ENCODE data around the gene CARMIL3. TPM values are rescaled to one million over a fixed set of nuclear protein-coding genes. Genes with fewer than 3 reads are reported as not detected.

The CARMIL3 gene
- total and polyA plus RNA-seq, 8 donors: 1.0 to 2.3 (median 1.4) TPM

DNA sequence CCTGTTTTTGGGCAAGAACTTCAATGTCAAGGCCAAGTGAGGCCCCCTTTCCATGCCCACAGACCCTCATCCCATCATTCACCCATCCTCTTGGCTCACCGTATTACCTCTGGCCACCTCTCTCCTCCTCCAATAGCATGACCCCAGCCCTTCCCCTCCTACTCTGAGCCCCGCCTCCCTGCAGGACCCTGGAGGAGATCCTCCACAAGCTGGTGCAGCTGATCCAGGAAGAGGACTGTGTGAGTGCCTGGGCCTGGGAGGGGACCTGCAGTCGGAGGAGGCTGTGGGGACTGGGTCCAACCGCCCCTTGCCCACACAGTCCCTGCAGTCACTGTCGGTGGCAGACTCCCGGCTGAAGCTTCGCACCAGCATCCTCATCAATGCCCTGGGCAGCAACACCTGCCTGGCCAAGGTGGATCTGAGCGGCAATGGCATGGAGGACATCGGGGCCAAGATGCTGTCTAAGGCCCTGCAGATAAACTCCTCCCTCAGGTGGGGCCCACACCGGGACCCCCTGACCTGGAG, 7.2 kb downstream of the CARMIL3 start:
- TF ChIP-seq, protein P1, sequence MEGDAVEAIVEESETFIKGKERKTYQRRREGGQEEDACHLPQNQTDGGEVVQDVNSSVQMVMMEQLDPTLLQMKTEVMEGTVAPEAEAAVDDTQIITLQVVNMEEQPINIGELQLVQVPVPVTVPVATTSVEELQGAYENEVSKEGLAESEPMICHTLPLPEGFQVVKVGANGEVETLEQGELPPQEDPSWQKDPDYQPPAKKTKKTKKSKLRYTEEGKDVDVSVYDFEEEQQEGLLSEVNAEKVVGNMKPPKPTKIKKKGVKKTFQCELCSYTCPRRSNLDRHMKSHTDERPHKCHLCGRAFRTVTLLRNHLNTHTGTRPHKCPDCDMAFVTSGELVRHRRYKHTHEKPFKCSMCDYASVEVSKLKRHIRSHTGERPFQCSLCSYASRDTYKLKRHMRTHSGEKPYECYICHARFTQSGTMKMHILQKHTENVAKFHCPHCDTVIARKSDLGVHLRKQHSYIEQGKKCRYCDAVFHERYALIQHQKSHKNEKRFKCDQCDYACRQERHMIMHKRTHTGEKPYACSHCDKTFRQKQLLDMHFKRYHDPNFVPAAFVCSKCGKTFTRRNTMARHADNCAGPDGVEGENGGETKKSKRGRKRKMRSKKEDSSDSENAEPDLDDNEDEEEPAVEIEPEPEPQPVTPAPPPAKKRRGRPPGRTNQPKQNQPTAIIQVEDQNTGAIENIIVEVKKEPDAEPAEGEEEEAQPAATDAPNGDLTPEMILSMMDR (IDR thresholded peaks at IDR 0.05): no peak
- peak in 1 of 4 donors; percentile 40 for DNase-seq

DNA sequence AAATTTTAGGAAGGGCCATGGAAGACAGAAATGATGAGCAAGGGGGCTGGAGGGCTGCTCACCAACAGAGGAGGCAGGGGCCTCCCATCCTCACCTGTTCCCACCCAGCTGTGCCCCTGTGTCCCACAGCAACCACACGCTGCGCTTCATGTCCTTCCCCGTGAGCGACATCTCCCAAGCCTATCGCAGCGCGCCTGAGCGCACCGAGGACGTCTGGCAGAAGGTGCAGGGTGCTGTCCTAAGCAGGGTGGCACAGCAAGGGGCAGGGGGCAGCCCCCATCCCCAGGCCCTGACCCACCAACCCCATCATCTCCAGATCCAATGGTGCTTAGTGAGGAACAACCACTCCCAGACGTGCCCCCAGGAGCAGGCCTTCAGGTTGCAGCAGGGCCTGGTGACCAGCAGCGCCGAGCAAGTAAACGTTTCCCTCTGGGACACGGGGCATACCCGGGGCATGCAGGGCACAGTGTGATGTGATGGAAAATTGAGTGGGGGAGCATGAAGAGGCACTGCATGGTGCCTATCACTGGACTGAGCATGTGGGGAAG, 8.1 kb downstream of the CARMIL3 start:
- DNase-seq: peak in 2 of 4 donors; percentile 24 to 67
- TF ChIP-seq, protein P1 (IDR thresholded peaks at IDR 0.05): no peak

More for the DNA sequence above, 7.2 kb downstream of the CARMIL3 start:
- peaks cover 0 to 10% of the 10 kb centered on the region in 2 donors for H3K27me3 ChIP-seq
- no peak for ATAC-seq
- no peaks in the 10 kb centered on the region for H3K36me3 ChIP-seq
- H3K4me1 ChIP-seq: no peaks in the 10 kb centered on the region
- no peak overlapping the region for H3K4me3 ChIP-seq
- intact Hi-C loops (cut with DNase I): no loop called here
- no peaks in the 10 kb centered on the region for H3K9me3 ChIP-seq
- H3K27ac ChIP-seq: no peak overlapping the region

GRCh38 chr14:24060443-24060842, 8.6 kb downstream of the CARMIL3 start:
- H3K4me1 ChIP-seq: no peaks in the 10 kb centered on the region
- H3K27me3 ChIP-seq: no peaks in the 10 kb centered on the region
- ATAC-seq (no peak), DNase-seq (peak in 1 of 4 donors; percentile 32)
- no peaks in the 10 kb centered on the region for H3K36me3 ChIP-seq
- H3K27ac ChIP-seq: no peak overlapping the region
- TF ChIP-seq, protein P1 (IDR thresholded peaks at IDR 0.05): no peak
- H3K4me3 ChIP-seq: no peak overlapping the region
- intact Hi-C loops (cut with DNase I): no loop called here
- H3K9me3 ChIP-seq: no peaks in the 10 kb centered on the region

More for the DNA sequence above, 8.1 kb downstream of the CARMIL3 start:
- H3K9me3 ChIP-seq: no peaks in the 10 kb centered on the region
- H3K4me3 ChIP-seq: no peak overlapping the region
- H3K36me3 ChIP-seq: no peaks in the 10 kb centered on the region
- intact Hi-C loops (cut with DNase I): no loop called here
- no peaks in the 10 kb centered on the region for H3K4me1 ChIP-seq
- ATAC-seq: no peak
- no peak overlapping the region for H3K27ac ChIP-seq
- H3K27me3 ChIP-seq: peaks cover 0 to under 1% of the 10 kb centered on the region in 2 donors

- no peaks in the 10 kb centered on the region for H3K9me3 ChIP-seq
- TF ChIP-seq, protein P1 (IDR thresholded peaks at IDR 0.05): no peak
- ATAC-seq (no peak), DNase-seq (peak in 2 of 4 donors; percentile 28 to 73)
- intact Hi-C loops (cut with DNase I): no loop called here
- H3K27ac ChIP-seq: no peak overlapping the region
- H3K27me3 ChIP-seq: no peaks in the 10 kb centered on the region
- H3K36me3 ChIP-seq: no peaks in the 10 kb centered on the region
- no peak overlapping the region for H3K4me3 ChIP-seq
- H3K4me1 ChIP-seq: no peaks in the 10 kb centered on the region
Measured at GRCh38 chr14:24060984-24061913, 9.4 kb downstream of the CARMIL3 start.

Data from left lung (tissue), 10 donors.